ENCODE results near the gene EGF.

Gene EGF

GRCh38 chr4:110041735-110042134, 129.1 kb downstream of the EGF start:
- TF ChIP-seq GATA2 (IDR thresholded peaks at IDR 0.05; ENCODE audit: low read depth, low read length): no peak
- no peak for TF ChIP-seq GATA3 (IDR thresholded peaks at IDR 0.05; ENCODE audit: low read depth, low read length)

- TF ChIP-seq GATA3 (IDR thresholded peaks at IDR 0.05; ENCODE audit: low read depth, low read length): no peak
- no peak for TF ChIP-seq GATA2 (IDR thresholded peaks at IDR 0.05; ENCODE audit: low read depth, low read length)
Measured at GRCh38 chr4:110042545-110043517, 130.1 kb downstream of the EGF start.

GRCh38 chr4:110046588-110047049, 133.9 kb downstream of the EGF start:
- TF ChIP-seq GATA2 (IDR thresholded peaks at IDR 0.05; ENCODE audit: low read depth, low read length) (no peak), GATA3 (IDR thresholded peaks at IDR 0.05; ENCODE audit: low read depth, low read length) (no peak)

- TF ChIP-seq GATA3 (IDR thresholded peaks at IDR 0.05; ENCODE audit: low read depth, low read length) (no peak), GATA2 (IDR thresholded peaks at IDR 0.05; ENCODE audit: low read depth, low read length) (no peak)
Measured at GRCh38 chr4:110049951-110050925, 137.6 kb downstream of the EGF start.

GRCh38 chr4:110055158-110055768, 142.6 kb downstream of the EGF start:
- TF ChIP-seq GATA3 (IDR thresholded peaks at IDR 0.05; ENCODE audit: low read depth, low read length) (no peak), GATA2 (IDR thresholded peaks at IDR 0.05; ENCODE audit: low read depth, low read length) (no peak)

GRCh38 chr4:110058677-110059076, 146.0 kb downstream of the EGF start:
- TF ChIP-seq GATA3 (IDR thresholded peaks at IDR 0.05; ENCODE audit: low read depth, low read length) (no peak), GATA2 (IDR thresholded peaks at IDR 0.05; ENCODE audit: low read depth, low read length) (no peak)

- TF ChIP-seq GATA3 (IDR thresholded peaks at IDR 0.05; ENCODE audit: low read depth, low read length) (no peak), GATA2 (IDR thresholded peaks at IDR 0.05; ENCODE audit: low read depth, low read length) (no peak)
Measured at GRCh38 chr4:110059556-110060191, 147.0 kb downstream of the EGF start.

GRCh38 chr4:110061076-110061475, 148.4 kb downstream of the EGF start:
- TF ChIP-seq GATA3 (IDR thresholded peaks at IDR 0.05; ENCODE audit: low read depth, low read length): no peak
- TF ChIP-seq GATA2 (IDR thresholded peaks at IDR 0.05; ENCODE audit: low read depth, low read length): no peak

Data from SH-SY5Y (cell line).